ENCODE measurements around the gene CCNA2. TPM values are rescaled to one million over a fixed set of nuclear protein-coding genes. Genes with fewer than 3 reads are reported as not detected.

Gene CCNA2
- total and polyA plus RNA-seq, 2 experiments from 2014 or later = 33.1 to 45.3 TPM

- H3K4me2 ChIP-seq (ENCODE audit: unreplicated experiment) = no peak overlapping the region
- H3K4me3 ChIP-seq = no peak overlapping the region
- H3K9ac ChIP-seq = no peak overlapping the region
- no peak for TF ChIP-seq EZH2phosphoT487 (IDR thresholded peaks at IDR 0.05; ENCODE audit: insufficient read depth, low read depth)
- no peak for TF ChIP-seq EZH2 (IDR thresholded peaks at IDR 0.05; ENCODE audit: insufficient read depth, poor library complexity, severe bottlenecking)
- H3K4me1 ChIP-seq (ENCODE audit: insufficient read depth) = peaks cover 28% of the 10 kb centered on the region
- H3F3A ChIP-seq (ENCODE audit: insufficient read depth) = peaks cover 7% of the 10 kb centered on the region; the same call in 1 of the 2 replicates
- in situ Hi-C loops (cut with MboI) = no loop called here
- no peaks in the 10 kb centered on the region for H3K79me2 ChIP-seq (ENCODE audit: insufficient read depth)
- 50 to 55% methylated on average over 6 of the region's 6 CpGs for WGBS, 2 experiments (ENCODE audit: low coverage in 1 of 2, low lambda C conversion rate in 2 of 2, missing lambda C conversion rate in 2 of 2)
- no peaks in the 10 kb centered on the region for H3K36me3 ChIP-seq (ENCODE audit: low read depth)
- H3K9me3 ChIP-seq (ENCODE audit: low read depth) = no peaks in the 10 kb centered on the region
- no peaks in the 10 kb centered on the region for H3K9me2 ChIP-seq (ENCODE audit: insufficient read depth)
- peak overlapping the region; percentile 69; the same call in 1 of the 2 replicates for H2AFZ ChIP-seq
- no peaks in the 10 kb centered on the region for H3K27me3 ChIP-seq (replicated peaks; ENCODE audit: insufficient read depth)
- DNase-seq = peak; percentile 38
- no peak overlapping the region for H3K27ac ChIP-seq
- H4K20me1 ChIP-seq (ENCODE audit: insufficient read depth) = no peaks in the 10 kb centered on the region
These were observed 46.9 kb downstream of the CCNA2 start for GRCh38 chr4:121776610-121777401.

- Histone ChIP-seq H3K27ac (no peak overlapping the region), H3K4me1 (ENCODE audit: insufficient read depth) (peaks cover 22% of the 10 kb centered on the region), H3F3A (ENCODE audit: insufficient read depth) (peaks cover 7% of the 10 kb centered on the region; the same call in 1 of the 2 replicates), H3K4me3 (no peak overlapping the region), H3K79me2 (ENCODE audit: insufficient read depth) (no peaks in the 10 kb centered on the region), H3K27me3 (replicated peaks; ENCODE audit: insufficient read depth) (no peaks in the 10 kb centered on the region), H3K9me3 (ENCODE audit: low read depth) (no peaks in the 10 kb centered on the region), H4K20me1 (ENCODE audit: insufficient read depth) (no peaks in the 10 kb centered on the region), H3K9me2 (ENCODE audit: insufficient read depth) (no peaks in the 10 kb centered on the region), H3K9ac (no peak overlapping the region), H3K4me2 (ENCODE audit: unreplicated experiment) (no peak overlapping the region), H3K36me3 (ENCODE audit: low read depth) (no peaks in the 10 kb centered on the region), H2AFZ (no peak overlapping the region)
- TF ChIP-seq EZH2 (IDR thresholded peaks at IDR 0.05; ENCODE audit: insufficient read depth, poor library complexity, severe bottlenecking) (no peak), EZH2phosphoT487 (IDR thresholded peaks at IDR 0.05; ENCODE audit: insufficient read depth, low read depth) (no peak)
- in situ Hi-C loops (cut with MboI) = no loop called here
- DNase-seq = no peak
- WGBS, 2 experiments (ENCODE audit: low coverage in 1 of 2, low lambda C conversion rate in 2 of 2, missing lambda C conversion rate in 2 of 2) = 72 to 90% methylated on average over 1 of the region's 1 CpG
These were observed 49.8 kb downstream of the CCNA2 start for GRCh38 chr4:121773883-121774282.

GRCh38 chr4:121771869-121772268, 51.8 kb downstream of the CCNA2 start:
- Histone ChIP-seq H3K4me2 (ENCODE audit: unreplicated experiment) (no peak overlapping the region), H3K27ac (no peak overlapping the region), H3K9ac (no peak overlapping the region), H3K4me1 (ENCODE audit: insufficient read depth) (0 out of 2 replicates have a peak, but pooled peaks cover 3% of the 10 kb centered on the region), H2AFZ (no peak overlapping the region), H3F3A (ENCODE audit: insufficient read depth) (no peaks in the 10 kb centered on the region), H3K36me3 (ENCODE audit: low read depth) (no peaks in the 10 kb centered on the region), H3K9me2 (ENCODE audit: insufficient read depth) (no peaks in the 10 kb centered on the region), H3K79me2 (ENCODE audit: insufficient read depth) (no peaks in the 10 kb centered on the region), H3K4me3 (no peak overlapping the region), H3K9me3 (ENCODE audit: low read depth) (no peaks in the 10 kb centered on the region), H4K20me1 (ENCODE audit: insufficient read depth) (no peaks in the 10 kb centered on the region), H3K27me3 (replicated peaks; ENCODE audit: insufficient read depth) (no peaks in the 10 kb centered on the region)
- no peak for DNase-seq
- TF ChIP-seq EZH2 (IDR thresholded peaks at IDR 0.05; ENCODE audit: insufficient read depth, poor library complexity, severe bottlenecking) = no peak
- TF ChIP-seq EZH2phosphoT487 (IDR thresholded peaks at IDR 0.05; ENCODE audit: insufficient read depth, low read depth) = no peak
- WGBS, 2 experiments (ENCODE audit: low coverage in 1 of 2, low lambda C conversion rate in 2 of 2, missing lambda C conversion rate in 2 of 2) = 94 to 98% methylated on average over 1 of the region's 1 CpG
- in situ Hi-C loops (cut with MboI) = no loop called here

GRCh38 chr4:121769341-121769740, 54.3 kb downstream of the CCNA2 start:
- TF ChIP-seq EZH2phosphoT487 (IDR thresholded peaks at IDR 0.05; ENCODE audit: insufficient read depth, low read depth) (no peak), EZH2 (IDR thresholded peaks at IDR 0.05; ENCODE audit: insufficient read depth, poor library complexity, severe bottlenecking) (no peak)
- Histone ChIP-seq H3K4me1 (ENCODE audit: insufficient read depth) (no peaks in the 10 kb centered on the region), H3K27me3 (replicated peaks; ENCODE audit: insufficient read depth) (peaks cover 4% of the 10 kb centered on the region; the same call in 1 of the 2 replicates), H3K9me2 (ENCODE audit: insufficient read depth) (no peaks in the 10 kb centered on the region), H2AFZ (no peak overlapping the region), H4K20me1 (ENCODE audit: insufficient read depth) (no peaks in the 10 kb centered on the region), H3K9ac (no peak overlapping the region), H3K9me3 (ENCODE audit: low read depth) (no peaks in the 10 kb centered on the region), H3K79me2 (ENCODE audit: insufficient read depth) (no peaks in the 10 kb centered on the region), H3K4me3 (no peak overlapping the region), H3K4me2 (ENCODE audit: unreplicated experiment) (no peak overlapping the region), H3F3A (ENCODE audit: insufficient read depth) (no peaks in the 10 kb centered on the region), H3K36me3 (ENCODE audit: low read depth) (no peaks in the 10 kb centered on the region), H3K27ac (no peak overlapping the region)
- in situ Hi-C loops (cut with MboI) = no loop called here
- 91 to 100% methylated on average over 2 of the region's 2 CpGs for WGBS, 2 experiments (ENCODE audit: low coverage in 1 of 2, low lambda C conversion rate in 2 of 2, missing lambda C conversion rate in 2 of 2)
- no peak for DNase-seq
